ENCODE results near the gene SOX21.

Gene SOX21

DNA sequence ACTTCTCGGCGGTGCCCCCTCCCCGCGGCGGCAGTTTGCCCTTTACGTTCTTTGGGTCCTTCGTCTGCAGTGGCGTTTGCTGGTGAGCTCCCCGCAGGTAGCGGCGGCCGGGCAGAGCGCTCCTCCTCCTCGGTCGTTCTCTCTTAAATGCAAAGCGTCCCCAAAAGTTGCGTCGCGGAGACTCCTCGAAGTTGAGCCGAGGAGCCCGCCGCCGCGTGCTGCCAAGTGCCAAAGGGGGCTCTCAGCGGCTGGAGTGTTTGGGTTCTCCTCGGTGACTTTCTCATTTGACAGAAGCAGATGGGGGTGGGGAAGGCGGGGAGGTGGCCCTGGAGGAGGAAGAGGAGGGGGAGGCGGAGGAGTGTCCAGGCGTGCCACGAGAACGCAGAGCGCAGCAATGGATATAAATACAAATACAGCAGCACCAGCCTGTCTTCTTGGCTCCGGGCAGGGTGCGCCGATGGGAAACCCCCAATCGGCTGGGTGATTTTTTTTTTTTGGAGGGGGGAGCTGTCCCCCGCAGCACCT is at the start of gene SOX21:
Gene SOX21 (minus strand): TSS at position 259 of the 525 bp plus-strand sequence. CDS start 496 bp downstream, outside the sequence.
- no peak for DNase-seq (ENCODE audit: extremely low read depth, low read depth)
- TF ChIP-seq, protein P1, sequence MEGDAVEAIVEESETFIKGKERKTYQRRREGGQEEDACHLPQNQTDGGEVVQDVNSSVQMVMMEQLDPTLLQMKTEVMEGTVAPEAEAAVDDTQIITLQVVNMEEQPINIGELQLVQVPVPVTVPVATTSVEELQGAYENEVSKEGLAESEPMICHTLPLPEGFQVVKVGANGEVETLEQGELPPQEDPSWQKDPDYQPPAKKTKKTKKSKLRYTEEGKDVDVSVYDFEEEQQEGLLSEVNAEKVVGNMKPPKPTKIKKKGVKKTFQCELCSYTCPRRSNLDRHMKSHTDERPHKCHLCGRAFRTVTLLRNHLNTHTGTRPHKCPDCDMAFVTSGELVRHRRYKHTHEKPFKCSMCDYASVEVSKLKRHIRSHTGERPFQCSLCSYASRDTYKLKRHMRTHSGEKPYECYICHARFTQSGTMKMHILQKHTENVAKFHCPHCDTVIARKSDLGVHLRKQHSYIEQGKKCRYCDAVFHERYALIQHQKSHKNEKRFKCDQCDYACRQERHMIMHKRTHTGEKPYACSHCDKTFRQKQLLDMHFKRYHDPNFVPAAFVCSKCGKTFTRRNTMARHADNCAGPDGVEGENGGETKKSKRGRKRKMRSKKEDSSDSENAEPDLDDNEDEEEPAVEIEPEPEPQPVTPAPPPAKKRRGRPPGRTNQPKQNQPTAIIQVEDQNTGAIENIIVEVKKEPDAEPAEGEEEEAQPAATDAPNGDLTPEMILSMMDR (IDR thresholded peaks at IDR 0.05; ENCODE audit: low read depth, low read length) = no peak

DNA sequence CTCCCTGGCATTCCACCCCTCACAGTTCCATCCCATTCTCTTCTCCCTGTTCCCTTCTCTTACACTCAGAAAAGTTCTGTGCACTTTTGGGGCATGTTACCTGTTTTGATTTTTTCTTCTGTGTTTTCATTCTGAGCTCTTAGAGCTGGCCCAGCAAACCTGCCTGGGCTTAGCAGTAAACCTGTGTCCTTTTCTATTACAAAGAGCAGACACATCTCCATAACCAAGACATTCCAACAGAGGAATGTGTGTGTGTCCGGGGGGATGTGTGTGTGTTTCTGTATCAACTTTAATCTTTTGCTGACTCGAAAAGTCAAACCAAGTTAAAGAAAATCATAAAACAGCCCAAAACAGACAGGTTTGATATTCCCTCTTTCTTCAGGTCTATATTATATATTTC is 49.1 kb upstream of the SOX21 start:
- no peak for DNase-seq (ENCODE audit: extremely low read depth, low read depth)
- TF ChIP-seq, protein P1 (IDR thresholded peaks at IDR 0.05; ENCODE audit: low read depth, low read length) = no peak

DNA sequence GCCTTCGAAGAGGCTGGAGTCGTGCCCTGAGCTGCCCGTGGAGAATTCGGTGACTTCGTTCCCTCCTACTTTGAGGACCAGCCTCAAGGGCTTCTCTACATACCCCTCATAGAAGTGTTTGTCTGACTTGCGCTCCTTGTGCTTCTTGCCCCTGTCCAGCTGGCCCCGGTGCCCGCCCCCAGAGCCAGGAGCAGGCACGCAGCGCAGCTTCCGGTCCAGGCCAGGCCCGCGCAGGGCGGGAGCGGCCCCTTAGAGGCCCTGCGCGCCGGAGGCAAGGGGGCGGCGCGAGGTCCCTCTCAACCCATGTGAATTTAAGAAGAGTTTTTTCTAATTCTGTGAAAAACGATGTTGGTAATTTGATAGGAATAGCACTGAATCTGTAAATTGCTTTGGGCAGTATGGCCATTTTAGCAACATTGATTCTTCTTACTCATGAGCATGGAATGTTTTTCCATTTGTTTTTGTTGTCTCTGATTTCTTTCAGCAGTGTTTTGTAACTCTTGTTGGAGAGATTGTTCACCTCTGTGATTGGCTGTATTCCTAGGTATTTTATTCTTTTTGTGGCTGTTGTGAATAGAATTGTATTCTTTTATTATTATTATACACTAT is 46.9 kb upstream of the SOX21 start:
- TF ChIP-seq, protein P1 (IDR thresholded peaks at IDR 0.05; ENCODE audit: low read depth, low read length) = no peak
- no peak for DNase-seq (ENCODE audit: extremely low read depth, low read depth)

DNA sequence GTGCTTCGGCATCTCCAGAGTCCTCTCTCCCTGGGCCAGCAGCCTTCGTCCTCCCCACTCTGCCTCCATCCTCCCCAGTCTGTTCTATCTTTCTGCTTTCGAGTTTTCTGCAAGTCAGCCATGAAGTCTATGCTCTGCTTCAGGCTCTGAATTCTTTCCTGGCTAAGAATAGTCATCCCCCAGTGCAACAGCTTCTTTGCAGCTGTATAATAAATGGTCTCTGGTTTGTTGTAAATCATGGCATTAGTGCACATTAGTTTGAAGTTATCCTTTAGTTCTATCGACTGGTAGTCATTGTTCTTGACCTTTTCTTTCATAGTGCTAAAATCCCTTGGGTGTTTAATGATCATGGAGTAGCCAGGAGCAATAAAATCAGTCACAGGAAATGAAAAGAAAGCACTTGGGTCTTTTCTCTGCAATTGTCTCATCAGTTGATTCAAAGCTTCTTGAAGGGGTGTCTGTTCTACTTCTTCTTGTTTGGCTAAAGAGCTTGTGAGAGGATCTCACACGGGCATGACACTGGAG is 46.2 kb upstream of the SOX21 start:
- no peak for DNase-seq (ENCODE audit: extremely low read depth, low read depth)
- TF ChIP-seq, protein P1 (IDR thresholded peaks at IDR 0.05; ENCODE audit: low read depth, low read length) = no peak

DNA sequence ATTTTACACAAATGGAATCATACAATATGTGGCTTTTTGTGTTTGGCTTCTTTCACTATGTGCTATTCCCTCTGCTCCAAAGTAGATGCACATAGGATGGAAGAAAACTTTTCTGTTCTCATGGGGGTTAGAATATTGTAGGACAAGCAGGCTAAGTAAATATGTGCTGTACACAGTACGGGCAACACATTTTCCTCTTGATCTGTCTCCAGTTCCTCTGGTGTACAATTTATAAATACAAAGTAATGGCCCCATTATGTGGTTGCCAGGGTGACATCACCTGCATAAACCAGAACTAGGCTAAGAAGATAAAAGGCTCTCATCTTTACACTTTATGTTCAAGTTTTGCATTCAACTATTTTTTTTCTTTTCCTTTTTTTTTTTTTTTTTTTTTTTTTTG is 41.0 kb upstream of the SOX21 start:
- no peak for DNase-seq (ENCODE audit: extremely low read depth, low read depth)
- TF ChIP-seq, protein P1 (IDR thresholded peaks at IDR 0.05; ENCODE audit: low read depth, low read length) = no peak

DNA sequence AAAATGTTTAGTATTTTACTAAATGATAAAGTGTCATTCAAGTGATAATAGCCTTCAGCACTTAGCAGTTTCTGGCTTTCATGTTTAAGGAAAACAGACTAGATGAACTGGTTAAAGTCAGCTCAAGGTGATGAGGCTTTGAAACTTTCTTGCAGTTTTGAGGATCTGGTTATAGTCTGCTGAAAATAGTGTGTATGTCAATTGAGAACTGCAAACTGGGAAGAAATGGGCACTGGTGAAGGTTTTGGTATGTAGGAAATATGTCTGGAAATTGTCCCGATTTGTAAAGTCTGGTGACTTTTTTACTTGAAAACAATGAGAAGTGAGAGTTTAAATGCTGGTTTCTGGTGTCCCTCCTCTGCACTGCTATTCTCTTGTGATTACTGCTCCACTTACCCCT is 36.8 kb upstream of the SOX21 start:
- TF ChIP-seq, protein P1 (IDR thresholded peaks at IDR 0.05; ENCODE audit: low read depth, low read length) = no peak
- no peak for DNase-seq (ENCODE audit: extremely low read depth, low read depth)

DNA sequence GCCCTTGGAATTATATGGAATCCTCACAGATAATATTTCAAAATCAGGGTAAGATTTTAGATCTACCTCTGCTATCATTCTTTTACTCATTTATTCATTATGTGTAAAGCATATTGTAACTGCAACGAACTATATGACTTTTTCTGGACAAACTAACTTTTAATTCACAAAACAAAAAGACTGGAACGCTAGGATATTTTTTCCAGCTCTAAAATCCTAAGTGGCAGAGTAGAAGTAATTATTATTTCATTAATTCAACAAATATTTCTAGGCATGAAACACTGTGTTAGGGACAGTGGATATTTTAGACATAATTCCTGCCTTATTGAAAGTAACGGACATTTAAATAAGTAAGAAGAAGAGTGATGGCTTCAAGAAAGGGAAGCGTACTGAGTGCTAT is 26.9 kb upstream of the SOX21 start:
- TF ChIP-seq, protein P1 (IDR thresholded peaks at IDR 0.05; ENCODE audit: low read depth, low read length) = no peak
- no peak for DNase-seq (ENCODE audit: extremely low read depth, low read depth)
